GM21423 (cell line): ENCODE measurements around the gene MPV17L2.

Experiments
- ATAC-seq: cut with Tn5 transposase; IDR thresholded peaks from one replicate; pipeline ENCODE4 v1.9.1; 2021; ENCODE audit warnings: mild to moderate bottlenecking, moderate library complexity; ENCODE audit not compliant: unreplicated experiment

The MPV17L2 gene

DNA sequence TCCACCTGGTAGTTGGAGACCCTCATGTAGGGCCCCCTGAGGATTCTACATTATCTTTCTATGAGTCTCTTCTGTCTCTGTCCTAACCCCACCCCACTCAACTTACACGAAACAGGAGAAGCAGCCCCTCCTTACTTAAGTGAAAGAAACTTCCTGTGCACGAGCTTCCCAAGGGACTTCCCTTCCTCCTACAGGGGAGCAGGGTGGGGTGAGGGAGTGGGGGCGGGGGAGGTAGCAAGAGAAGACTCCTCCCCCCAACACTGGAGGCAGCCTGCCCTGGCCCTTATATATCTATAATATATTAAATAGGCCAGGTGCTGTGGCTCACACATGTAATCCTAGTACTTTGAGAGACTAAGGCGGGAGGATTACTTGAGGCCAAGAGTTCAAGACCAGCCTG is 38.8 kb downstream of the MPV17L2 start:
- no peak for ATAC-seq

DNA sequence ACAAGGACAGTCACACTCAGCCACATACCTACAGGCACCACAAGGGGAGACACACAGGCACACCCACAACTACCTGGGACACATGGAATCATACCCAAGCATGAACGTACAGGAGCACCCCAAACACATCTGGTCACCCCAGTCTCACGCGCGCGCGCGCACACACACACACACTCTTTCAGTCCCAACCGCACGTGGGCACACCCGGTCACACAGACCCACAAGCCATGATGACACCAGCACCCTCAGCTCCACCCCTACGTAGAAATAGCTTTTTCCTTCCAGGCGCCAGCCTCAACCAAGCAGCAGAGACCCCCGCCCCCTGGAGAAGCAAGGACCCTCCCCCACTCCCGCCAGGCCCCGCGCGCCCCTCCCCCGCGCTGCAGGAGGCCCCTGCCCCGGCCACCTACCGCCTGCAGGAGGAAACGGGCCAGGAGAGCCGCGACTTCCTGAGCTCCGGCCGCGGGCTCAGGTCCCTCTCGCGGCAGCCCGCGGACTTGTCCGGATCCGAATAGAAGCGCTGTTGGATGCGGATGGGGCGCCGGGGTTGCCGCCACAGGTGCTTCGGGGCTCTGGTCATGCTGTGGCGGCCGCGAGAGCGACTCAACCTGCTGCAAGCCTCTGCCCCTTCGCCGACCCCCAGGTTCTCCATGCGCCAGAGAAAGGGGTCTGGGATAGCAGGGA is 39.7 kb downstream of the MPV17L2 start:
- no peak for ATAC-seq

DNA sequence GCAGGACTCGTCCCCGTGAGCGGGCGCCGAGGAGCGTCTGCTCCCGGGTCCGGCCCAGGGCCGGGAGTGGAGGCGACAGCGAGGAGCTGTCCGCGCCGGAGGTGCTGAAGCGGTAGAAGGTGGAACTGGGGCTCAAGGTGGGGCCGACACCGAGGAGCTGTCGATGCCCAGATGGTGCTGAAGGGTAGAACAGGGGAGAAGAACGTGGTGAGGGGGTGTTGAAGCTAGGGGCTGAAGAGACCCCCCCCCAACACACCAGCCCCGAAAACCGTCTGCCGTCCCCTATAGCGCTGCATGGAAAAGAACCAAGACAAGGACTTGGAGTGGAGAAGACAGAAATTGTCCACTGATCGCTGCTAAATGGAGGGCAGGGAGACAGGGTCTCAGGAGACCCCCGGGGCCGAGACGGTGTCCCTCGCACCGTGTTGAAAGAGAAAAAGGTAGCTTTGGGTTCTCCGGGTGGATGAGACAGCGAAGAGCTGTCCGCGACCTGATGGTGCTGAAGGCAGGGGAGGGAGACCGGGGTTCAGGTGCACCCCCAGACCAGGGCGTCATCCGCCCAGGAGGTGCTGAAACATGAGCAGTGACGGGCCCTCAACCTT is 40.3 kb downstream of the MPV17L2 start:
- ATAC-seq: no peak

DNA sequence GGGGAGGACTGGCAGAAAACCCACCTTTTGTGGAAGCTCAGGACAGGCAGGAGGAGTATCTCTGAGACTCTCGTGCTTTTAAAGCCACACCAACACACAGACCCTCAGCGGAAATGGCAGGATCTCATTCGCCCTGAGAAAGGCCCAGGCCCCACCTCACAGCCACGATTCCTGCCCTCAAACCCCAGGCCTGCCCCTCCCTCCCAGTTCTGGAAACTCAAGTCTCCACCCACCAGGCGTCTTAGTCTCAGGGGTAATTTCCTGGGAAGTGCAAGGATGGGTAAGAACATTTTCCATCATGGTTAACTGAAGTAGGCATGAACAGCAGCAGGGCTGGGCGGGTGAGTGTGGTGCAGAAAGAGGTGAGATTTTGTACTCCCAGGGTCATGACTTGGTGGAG is 41.2 kb downstream of the MPV17L2 start:
- ATAC-seq: no peak

DNA sequence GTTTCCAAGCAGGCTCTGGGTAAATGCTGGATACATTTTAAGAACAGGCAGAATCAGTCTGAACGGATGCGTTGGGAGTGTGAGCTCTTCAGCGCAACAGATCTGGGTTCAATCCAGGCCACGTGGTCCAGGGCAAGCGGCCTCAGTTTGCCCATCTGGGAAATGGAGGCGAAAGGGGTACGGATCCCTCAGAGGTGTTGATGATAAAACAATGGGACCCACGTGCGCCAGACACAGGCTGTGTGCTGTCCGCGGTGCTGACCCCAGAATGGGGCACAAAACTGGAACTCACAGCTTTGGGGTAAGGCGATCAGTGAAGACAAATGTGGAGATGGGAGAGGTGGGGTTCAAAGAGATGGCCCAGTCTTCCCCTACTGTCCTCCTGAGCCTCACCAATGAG is 46.3 kb downstream of the MPV17L2 start:
- ATAC-seq: no peak

DNA sequence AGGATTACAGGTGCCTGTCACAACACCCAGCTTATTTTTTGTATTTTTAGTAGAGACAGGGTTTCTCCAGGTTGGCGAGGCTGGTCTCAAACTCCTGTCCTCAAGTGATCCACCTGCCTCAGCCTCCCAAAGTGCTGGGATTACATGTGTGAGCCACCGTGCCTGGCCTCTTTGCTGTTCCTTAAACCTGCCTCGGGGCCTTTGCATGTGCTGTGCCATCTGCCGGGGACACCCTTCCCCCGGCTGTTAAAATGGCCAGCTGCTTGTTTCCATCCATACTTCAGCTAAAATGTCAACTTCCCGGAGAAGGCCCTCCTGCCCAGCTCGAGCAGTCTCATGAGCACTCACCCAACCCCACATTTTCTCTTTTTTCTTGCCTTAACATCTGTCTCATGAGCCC is 52.3 kb downstream of the MPV17L2 start:
- no peak for ATAC-seq
